HG02610 (cell line): ENCODE measurements around the gene PCDHGB2.
"Not testable (repeated sequence)": the region's sequence is repeated elsewhere in the genome, so short reads cannot be mapped to it uniquely, and the experiment has no call there.

ENCODE experiments used
- ATAC-seq: cut with Tn5 transposase; IDR thresholded peaks from one replicate; pipeline ENCODE4 v1.9.1; 2021; ENCODE audit warnings: mild to moderate bottlenecking, moderate library complexity; ENCODE audit not compliant: unreplicated experiment

PCDHGB2 gene

DNA sequence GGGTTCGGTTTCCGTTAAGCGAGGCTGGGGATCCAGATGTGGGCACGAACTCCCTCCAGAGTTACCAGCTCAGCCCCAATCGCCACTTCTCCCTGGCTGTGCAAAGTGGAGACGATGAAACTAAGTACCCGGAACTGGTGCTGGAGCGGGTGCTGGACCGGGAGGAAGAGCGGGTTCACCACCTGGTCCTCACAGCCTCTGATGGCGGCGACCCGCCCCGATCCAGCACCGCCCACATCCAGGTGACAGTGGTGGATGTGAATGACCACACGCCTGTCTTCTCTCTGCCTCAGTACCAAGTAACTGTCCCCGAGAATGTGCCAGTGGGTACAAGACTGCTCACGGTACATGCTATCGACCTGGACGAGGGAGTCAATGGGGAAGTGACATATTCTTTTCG lies 23.6 kb downstream of the PCDHGB2 start:
- ATAC-seq, result no peak

DNA sequence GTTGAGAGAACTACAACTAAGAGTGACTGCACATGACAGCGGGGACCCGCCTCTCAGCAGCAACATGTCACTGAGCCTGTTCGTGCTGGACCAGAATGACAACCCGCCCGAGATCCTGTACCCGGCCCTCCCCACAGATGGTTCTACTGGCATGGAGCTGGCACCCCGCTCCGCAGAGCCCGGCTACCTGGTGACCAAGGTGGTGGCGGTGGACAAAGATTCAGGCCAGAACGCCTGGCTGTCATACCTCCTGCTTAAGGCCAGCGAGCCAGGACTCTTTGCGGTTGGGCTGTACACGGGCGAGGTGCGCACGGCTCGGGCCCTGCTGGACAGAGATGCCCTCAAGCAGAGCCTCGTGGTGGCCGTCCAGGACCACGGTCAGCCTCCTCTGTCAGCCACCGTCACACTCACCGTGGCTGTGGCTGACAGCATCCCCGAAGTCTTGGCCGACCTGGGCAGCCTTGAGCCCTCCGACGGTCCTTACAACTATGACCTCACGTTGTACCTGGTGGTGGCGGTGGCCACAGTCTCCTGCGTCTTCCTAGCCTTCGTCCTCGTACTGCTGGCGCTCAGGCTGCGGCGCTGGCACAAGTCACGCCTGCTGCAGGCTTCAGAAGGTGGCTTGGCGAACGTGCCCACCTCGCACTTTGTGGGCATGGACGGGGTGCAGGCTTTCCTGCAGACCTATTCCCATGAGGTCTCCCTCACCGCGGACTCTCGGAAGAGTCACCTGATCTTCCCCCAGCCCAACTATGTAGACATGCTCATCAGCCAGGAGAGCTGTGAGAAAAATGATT lies 24.9 kb downstream of the PCDHGB2 start:
- ATAC-seq, result no peak

DNA sequence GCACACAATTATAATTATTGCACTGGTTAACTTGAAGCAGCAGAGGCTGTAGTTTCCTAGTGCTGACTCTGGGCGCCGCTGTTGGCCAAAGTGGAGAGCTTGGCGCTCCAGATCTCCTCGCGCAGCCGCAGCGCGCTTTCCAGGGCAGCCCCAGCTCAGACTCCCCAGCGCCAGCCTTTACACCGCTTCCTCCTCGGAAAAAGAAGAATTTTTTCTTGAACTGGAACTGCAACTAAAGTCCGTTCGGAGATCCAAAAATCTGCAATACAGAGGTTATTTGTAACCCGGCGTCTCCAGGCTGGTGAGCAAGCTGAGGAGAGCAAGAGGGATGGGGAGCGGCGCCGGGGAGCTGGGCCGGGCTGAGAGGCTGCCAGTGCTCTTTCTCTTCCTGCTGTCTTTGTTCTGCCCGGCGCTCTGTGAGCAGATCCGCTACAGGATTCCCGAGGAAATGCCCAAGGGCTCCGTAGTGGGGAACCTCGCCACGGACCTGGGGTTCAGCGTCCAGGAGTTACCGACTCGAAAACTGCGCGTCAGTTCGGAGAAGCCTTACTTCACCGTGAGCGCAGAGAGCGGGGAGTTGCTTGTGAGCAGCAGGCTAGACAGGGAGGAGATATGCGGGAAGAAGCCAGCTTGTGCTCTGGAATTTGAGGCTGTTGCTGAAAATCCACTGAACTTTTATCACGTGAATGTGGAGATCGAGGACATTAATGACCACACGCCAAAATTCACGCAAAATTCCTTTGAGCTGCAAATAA lies 27.9 kb downstream of the PCDHGB2 start, which contains the start of gene PCDHGB4:
Gene PCDHGB4 (plus strand): TSS at position 142 of the 755 bp plus-strand sequence. CDS start 187 bp downstream, at position 329.
- ATAC-seq, result not testable (repeated sequence)

DNA sequence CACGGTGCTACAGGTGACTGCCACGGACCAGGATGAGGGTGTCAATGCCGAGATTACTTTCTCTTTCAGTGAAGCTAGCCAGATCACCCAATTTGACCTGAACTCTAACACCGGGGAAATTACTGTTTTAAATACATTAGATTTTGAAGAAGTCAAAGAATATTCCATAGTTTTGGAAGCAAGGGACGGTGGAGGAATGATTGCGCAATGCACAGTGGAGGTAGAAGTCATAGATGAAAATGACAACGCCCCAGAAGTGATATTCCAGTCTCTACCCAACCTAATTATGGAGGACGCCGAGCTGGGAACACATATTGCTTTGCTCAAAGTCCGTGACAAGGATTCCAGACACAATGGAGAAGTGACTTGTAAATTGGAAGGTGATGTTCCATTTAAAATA lies 28.9 kb downstream of the PCDHGB2 start:
- no peak for ATAC-seq

DNA sequence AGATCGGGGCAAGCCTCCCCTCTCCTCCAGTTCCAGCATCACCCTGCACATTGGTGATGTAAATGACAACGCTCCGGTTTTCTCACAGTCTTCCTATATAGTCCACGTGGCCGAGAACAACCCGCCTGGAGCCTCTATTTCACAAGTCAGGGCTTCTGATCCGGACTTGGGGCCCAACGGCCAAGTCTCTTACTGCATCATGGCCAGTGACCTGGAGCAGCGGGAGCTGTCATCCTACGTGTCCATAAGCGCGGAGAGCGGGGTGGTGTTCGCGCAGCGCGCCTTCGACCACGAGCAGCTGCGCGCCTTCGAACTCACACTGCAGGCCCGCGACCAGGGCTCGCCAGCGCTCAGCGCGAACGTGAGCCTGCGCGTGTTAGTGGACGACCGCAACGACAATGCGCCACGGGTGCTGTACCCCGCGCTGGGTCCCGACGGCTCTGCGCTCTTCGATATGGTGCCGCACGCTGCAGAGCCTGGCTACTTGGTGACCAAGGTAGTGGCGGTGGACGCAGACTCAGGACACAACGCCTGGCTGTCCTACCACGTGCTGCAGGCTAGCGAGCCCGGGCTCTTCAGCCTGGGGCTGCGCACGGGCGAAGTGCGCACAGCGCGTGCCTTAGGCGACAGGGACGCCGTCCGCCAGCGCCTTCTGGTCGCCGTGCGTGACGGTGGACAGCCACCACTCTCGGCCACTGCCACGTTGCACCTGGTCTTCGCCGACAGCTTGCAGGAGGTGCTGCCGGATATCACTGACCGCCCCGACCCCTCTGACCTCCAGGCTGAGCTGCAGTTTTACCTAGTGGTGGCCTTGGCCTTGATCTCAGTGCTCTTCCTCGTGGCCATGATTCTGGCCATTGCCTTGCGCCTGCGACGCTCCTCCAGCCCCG lies 29.6 kb downstream of the PCDHGB2 start:
- no peak for ATAC-seq

DNA sequence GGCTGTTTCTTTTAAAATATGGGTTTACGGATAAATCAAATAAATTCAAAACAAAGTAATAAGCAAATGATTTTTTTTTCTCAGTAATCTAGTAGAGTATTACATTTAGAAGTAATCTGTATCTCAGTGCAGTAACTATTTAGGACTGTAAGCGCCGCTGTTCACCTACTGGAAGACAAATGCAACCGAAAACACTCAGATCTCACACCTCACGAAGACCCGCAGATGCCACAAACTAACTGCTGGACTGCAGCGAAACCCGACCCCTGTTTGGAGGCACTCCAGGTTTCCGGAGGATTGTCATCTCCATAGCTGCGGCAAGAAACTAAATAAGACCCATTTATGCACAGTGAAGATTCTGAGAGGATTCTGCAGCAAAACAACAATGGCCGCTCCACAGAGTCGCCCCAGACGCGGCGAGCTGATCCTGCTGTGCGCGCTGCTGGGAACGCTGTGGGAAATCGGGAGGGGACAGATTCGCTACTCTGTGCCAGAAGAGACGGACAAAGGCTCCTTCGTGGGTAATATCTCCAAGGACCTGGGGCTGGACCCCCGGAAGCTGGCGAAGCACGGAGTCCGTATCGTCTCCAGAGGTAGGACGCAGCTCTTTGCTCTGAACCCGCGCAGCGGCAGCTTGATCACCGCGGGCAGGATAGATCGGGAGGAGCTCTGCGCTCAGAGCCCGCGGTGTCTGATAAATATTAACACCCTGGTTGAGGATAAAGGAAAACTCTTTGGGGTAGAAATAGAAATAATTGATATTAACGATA lies 32.8 kb downstream of the PCDHGB2 start, which contains the start of gene PCDHGA8:
Gene PCDHGA8 (plus strand): TSS at position 205 of the 770 bp plus-strand sequence. CDS start 181 bp downstream, at position 386.
- no peak for ATAC-seq

DNA sequence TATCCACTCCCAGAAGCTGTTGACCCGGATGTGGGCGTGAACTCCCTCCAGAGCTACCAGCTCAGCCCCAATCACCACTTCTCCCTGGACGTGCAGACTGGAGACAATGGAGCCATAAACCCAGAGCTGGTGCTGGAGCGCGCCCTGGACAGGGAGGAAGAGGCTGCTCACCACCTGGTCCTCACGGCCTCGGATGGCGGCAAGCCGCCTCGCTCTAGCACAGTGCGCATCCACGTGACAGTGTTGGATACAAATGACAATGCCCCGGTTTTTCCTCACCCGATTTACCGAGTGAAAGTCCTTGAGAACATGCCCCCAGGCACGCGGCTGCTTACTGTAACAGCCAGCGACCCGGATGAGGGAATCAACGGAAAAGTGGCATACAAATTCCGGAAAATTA lies 33.5 kb downstream of the PCDHGB2 start:
- no peak for ATAC-seq

DNA sequence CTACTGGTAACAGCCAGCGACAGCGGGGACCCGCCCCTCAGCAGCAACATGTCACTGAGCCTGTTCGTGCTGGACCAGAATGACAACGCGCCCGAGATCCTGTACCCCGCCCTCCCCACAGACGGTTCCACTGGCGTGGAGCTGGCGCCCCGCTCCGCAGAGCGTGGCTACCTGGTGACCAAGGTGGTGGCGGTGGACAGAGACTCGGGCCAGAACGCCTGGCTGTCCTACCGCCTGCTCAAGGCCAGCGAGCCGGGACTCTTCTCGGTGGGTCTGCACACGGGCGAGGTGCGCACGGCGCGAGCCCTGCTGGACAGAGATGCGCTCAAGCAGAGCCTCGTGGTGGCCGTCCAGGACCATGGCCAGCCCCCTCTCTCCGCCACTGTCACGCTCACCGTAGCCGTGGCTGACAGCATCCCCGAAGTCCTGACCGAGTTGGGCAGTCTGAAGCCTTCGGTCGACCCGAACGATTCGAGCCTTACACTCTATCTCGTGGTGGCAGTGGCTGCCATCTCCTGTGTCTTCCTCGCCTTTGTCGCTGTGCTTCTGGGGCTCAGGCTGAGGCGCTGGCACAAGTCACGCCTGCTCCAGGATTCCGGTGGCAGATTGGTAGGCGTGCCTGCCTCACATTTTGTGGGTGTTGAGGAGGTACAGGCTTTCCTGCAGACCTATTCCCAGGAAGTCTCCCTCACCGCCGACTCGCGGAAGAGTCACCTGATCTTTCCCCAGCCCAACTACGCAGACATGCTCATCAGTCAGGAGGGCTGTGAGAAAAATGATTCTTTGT lies 34.8 kb downstream of the PCDHGB2 start:
- ATAC-seq, result not testable (repeated sequence)

DNA sequence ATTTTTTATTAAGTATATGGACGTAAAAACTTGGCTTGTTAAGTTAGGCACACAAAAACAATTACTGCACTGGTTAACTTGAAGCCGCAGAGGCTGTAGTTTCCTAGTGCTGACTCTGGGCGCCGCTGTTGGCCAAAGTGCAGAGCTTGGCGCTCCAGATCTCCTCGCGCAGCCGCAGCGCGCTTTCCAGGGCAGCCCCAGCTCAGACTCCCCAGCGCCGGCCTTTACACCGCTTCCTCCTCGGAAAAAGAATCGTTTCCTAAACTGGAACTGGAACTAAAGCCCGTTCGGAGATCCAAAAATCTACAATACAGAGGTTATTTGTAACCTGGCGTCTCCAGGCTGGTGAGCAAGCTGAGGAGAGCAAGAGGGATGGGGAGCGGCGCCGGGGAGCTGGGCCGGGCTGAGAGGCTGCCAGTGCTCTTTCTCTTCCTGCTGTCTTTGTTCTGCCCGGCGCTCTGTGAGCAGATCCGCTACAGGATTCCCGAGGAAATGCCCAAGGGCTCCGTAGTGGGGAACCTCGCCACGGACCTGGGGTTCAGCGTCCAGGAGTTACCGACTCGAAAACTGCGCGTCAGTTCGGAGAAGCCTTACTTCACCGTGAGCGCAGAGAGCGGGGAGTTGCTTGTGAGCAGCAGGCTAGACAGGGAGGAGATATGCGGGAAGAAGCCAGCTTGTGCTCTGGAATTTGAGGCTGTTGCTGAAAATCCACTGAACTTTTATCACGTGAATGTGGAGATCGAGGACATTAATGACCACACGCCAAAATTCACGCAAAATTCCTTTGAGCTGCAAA lies 38.2 kb downstream of the PCDHGB2 start, which contains the start of gene PCDHGB5:
Gene PCDHGB5 (plus strand): TSS at position 192 of the 796 bp plus-strand sequence. CDS start 181 bp downstream, at position 373.
- ATAC-seq, result peak; percentile 95

DNA sequence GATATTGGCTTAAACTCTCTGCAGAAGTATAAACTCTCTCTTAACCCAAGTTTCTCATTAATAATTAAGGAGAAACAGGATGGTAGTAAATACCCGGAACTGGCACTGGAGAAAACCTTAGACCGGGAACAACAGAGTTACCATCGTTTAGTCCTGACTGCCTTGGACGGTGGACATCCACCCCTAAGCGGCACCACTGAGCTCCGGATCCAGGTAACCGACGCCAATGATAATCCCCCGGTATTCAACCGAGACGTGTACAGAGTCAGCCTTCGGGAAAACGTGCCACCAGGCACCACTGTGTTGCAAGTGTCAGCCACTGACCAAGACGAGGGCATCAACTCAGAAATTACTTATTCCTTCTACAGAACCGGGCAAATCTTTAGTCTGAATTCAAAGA lies 38.8 kb downstream of the PCDHGB2 start:
- no peak for ATAC-seq

DNA sequence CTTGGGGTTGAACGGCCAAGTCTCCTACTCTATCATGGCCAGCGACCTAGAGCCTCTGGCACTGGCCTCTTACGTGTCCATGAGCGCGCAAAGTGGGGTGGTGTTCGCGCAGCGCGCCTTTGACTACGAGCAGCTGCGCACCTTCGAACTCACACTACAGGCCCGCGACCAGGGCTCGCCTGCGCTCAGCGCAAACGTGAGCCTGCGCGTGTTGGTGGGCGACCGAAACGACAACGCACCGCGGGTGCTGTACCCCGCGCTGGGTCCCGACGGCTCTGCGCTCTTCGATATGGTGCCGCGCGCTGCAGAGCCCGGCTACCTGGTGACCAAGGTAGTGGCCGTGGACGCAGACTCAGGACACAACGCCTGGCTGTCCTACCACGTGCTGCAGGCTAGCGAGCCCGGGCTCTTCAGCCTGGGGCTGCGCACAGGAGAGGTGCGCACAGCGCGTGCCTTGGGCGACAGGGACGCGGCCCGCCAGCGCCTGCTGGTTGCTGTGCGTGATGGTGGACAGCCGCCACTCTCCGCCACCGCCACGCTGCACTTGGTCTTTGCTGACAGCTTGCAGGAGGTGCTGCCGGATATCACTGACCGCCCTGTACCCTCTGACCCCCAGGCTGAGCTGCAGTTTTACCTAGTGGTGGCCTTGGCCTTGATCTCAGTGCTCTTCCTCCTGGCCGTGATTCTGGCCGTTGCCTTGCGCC lies 39.9 kb downstream of the PCDHGB2 start:
- no peak for ATAC-seq

DNA sequence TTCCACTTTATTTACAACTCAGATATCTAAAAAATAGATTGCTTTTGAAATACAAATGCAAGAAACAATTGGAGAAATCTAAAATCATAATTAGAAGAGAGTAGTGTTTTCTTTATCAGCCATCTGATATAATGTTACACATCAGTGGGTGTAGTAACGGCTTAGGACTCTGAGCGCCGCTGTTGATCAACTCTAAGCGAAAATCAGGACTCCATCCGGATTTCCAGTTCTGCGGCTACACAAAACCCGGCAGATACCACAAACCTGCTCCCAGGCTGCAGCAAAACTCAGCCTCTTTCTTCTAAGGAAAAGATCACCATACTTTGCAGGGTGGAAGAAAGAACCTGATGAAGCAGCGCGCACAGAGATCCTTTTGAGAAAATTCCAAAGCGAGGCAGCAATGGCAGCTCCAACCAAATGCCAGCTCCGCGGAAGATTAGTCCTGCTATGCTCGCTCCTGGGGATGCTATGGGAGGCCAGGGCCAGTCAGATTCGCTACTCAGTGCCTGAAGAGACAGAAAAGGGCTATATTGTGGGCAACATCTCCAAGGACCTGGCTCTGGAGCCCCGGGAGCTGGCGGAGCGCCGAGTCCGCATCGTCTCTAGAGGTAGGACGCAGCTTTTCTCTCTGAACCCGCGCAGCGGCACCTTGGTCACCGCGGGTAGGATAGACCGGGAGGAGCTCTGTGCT lies 42.9 kb downstream of the PCDHGB2 start, which contains the start of gene PCDHGA9:
Gene PCDHGA9 (plus strand): TSS at position 226 of the 691 bp plus-strand sequence. CDS start 175 bp downstream, at position 401.
- ATAC-seq, result no peak

DNA sequence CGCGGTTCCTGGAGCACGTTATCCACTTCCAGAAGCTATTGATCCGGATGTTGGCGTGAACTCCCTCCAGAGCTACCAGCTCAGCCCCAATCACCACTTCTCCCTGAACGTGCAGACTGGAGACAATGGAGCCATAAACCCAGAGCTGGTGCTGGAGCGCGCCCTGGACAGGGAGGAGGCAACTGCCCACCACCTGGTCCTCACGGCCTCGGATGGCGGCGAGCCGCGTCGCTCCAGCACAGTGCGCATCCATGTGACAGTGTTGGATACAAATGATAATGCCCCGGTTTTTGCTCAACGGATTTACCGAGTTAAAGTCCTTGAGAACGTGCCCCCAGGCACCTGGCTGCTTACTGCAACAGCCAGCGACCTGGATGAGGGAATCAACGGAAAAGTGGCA lies 43.6 kb downstream of the PCDHGB2 start:
- no peak for ATAC-seq

DNA sequence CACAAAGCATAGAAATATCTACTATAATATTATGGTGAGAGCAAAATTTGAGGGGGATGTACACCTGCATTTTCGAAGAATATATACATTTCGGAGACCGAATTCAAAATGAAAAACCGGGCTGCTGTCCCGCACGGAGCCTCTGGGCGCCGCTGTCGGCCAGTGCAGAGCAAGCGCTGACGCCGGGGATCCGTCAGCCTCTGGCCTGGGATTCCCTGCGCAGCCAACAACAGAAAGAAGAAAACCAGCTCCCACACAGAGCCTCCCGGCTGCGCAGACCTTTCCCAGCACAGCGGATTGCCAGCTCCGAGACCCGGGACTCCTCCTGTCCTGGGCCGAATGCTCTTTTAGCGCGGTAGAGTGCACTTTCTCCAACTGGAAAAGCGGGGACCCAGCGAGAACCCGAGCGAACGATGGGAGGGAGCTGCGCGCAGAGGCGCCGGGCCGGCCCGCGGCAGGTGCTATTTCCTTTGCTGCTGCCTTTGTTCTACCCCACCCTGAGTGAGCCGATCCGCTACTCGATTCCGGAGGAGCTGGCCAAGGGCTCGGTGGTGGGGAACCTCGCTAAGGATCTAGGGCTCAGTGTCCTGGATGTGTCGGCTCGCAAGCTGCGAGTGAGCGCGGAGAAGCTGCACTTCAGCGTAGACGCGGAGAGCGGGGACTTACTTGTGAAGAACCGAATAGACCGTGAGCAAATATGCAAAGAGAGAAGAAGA lies 48.2 kb downstream of the PCDHGB2 start, which contains the start of gene PCDHGB6:
Gene PCDHGB6 (plus strand): TSS at position 232 of the 716 bp plus-strand sequence. CDS start 182 bp downstream, at position 414.
- ATAC-seq, result not testable (repeated sequence)

DNA sequence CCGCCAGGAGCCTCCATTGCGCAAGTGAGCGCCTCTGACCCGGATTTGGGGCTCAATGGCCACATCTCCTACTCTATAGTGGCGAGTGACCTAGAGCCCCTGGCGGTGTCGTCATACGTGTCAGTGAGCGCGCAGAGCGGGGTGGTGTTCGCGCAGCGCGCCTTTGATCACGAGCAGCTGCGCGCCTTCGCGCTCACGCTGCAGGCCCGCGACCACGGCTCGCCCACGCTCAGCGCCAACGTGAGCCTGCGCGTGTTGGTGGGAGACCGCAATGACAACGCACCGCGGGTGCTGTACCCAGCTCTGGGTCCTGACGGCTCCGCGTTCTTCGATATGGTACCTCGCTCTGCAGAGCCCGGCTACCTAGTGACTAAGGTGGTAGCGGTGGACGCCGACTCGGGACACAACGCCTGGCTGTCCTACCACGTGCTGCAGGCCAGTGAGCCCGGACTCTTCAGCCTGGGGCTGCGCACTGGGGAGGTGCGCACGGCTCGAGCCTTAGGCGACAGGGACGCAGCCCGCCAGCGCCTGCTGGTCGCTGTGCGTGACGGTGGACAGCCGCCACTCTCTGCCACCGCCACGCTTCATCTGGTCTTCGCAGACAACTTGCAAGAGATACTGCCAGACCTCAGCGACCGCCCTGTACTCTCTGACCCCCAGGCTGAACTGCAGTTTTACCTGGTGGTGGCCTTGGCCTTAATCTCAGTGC lies 50.0 kb downstream of the PCDHGB2 start:
- no peak for ATAC-seq

DNA sequence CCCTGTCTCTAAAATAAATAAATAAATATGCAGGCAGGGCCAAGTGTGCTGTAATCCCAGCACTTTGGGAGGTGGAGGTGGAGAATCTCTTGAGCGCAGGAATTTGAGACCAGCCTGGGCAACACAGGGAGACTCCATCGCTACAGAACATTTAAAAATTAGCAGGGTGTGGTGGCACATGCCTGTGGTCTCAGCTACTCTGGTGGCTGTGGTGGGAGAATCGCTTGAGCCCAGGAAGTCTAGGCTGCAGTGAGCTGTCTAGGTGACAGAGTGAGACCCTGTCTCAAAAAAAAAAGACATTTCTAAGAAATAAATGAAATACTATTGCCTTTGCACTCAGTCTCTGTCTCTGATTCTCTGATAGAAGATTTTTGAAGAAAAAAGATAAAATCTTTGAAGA lies 51.8 kb downstream of the PCDHGB2 start:
- no peak for ATAC-seq
